ENCODE measurements around the gene CRYBG3.

The CRYBG3 gene

GRCh38 chr3:97839944-97840343 lies 18.1 kb downstream of the CRYBG3 start:
- no peak for DNase-seq

DNA sequence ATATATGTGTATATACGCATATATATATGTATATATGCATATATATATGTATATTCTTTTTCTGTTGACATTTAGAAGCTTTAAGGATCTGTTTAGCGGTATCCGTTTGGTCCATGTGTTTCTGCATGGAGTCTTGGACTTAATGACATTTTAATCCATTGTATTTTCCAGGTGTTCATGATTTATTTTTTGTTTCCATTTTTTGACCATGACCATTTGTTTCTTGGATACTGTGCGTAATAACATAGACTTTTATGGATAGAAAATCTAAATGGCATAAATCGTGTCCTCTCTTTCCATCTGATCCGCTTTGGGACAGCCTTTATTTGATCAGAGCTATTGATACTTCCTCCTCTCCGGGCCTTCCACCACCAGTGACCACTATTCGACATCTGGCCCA lies 19.5 kb downstream of the CRYBG3 start:
- DNase-seq: no peak

- no peak for DNase-seq
Measured at GRCh38 chr3:97841956-97842355, 20.1 kb downstream of the CRYBG3 start.

DNA sequence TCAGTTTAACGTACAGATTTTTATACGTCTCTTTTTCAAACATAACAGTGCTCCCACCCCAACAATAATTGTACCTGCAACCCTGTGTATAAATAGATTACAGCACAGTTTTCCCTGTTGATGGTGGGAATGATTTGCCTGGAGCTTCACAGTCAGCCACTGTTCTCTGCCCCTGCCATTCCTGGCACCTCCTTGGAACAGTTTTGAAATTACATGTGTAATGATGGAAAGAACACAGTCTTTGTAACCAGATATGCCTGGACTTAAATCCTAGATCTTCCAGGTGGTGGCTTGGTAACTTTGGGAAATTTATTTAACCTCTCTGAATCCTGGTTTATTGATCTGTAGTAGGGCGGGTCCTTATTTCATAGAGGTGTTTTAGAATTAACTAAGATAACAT lies 27.0 kb downstream of the CRYBG3 start:
- DNase-seq: no peak

DNA sequence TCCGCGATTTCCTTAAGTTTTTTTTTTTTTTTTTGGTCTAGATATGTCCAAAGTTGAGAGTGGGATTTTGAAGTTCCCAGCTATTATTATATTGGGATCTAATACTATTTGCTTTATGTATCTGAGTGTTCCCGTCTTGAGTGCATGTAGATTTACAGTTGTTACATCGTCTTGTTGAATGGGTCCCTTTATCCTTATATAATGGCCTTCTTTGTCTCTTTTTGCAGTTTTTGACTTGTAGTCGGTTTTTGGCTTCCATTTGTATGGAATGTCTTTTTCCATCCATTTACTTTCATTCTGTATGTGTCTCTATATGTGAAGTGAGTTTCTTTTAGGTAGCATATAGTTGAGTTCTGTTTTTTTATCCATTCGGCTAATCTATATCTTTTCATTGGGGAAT lies 35.6 kb downstream of the CRYBG3 start:
- no peak for DNase-seq

- no peak for DNase-seq
Measured at GRCh38 chr3:97860364-97860763, 38.6 kb downstream of the CRYBG3 start.

DNA sequence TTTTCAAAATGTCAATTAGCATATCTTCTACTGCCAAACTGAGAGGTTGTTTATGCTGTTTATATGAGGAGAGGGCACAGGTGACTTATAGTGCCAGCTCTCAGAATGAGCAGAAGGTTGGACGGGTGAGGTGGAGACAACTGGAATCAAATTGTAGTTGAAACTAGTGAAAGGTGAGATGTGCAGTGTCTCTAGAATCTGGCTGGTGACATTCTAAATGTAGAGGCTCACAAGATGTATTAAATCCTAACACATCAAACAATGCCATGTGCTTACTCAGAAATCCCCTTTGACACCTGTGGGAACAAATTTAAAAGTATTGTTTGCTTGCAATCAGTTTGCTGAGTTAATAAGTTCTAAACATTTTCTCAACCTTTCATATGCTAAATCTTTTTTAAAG lies 40.8 kb downstream of the CRYBG3 start:
- no peak for DNase-seq

GRCh38 chr3:97863031-97863430 lies 41.2 kb downstream of the CRYBG3 start:
- no peak for DNase-seq

GRCh38 chr3:97863775-97864174 lies 42.0 kb downstream of the CRYBG3 start:
- no peak for DNase-seq

DNA sequence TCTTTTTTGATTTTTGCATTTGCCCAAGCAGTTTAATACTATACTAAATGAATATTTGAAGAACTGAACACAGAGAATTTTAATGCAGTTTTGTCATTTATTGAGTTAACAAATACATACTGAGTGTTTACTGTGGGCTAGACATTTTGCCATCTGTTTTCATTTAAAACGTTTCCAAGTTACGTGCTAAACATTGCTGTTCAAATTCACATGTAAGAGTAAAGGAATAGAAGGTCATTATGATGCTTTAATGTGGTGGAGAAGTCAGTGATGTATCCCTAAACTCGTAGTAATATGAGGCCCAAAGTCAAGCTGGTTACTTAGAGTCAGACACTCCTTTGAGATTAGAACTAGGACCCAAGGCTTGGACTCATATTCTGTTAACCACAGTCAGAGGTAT lies 49.4 kb downstream of the CRYBG3 start:
- no peak for DNase-seq

DNA sequence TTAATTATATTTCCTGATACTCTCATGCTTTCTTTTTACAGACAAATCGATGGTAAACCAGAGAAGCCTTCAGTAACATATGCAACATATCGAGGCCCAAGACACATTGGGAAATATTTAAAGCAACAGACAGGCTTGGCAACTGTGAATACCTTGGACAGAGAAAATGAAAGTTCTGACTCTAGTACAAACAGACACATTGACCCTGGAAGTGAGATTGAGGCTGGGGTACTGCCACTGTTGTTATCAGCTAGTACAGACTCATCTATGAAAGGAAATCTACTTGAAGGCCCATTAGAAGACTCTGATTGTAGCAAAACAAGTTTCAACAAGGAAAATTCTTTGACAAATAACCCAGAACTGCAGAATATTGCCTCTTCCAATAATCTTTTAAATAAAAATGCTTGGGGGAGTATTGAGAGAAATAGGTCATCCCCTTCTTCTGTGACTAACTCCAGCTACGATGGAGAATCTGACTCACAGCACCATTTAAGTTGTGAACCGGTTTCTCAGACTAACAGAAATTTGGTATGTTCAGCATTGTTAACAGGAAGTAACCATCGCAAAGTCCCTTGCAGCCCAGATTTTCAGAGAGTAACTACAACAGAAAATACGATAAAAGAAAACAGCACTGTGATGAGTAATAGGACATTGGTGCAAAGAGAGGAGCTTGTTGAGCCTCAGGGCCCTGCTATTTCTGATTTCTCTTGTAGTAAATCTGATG lies 50.2 kb downstream of the CRYBG3 start:
- no peak for DNase-seq

DNA sequence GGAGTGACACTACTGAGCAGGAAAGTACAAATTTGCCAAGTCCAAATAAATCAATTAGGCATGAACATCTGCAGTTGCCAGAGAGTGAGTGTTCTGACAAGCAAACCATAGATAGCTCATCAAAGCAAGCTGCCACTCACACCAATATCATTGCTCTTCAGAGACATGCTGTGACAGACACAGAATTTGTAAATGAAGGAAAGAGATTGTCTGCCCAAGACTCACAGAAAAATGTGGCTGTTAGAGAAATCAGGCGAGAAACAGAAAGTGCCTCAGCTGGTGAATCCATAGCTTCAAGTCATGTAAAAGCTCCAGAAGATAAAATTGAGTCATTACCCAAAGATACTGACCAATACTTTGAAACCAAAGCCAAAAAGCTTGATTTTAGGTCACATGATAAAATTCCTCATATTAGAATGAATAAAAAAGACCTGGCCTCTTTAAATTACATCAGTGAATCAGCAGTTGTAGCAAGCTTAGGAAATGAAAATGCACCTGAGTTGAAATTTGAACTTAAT lies 50.8 kb downstream of the CRYBG3 start:
- DNase-seq: no peak

DNA sequence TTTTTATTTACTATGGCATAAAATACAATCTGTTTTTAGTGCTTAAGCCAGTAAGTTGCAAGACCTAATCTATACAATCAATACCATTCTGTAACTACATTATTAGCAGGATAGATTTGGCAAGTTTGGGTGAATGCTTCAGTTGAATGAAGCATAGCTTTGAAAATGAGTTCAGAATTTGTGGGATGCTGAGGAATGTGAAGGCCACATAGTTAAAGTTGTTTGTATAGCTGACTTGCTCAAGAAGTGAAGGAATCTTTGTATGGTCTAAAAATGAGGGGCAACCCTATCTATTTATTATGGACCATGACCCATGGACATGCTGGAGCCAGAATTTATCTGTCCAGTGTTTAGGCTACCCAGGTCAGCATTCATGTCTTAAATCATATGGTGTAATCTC lies 58.5 kb downstream of the CRYBG3 start:
- no peak for DNase-seq

DNA sequence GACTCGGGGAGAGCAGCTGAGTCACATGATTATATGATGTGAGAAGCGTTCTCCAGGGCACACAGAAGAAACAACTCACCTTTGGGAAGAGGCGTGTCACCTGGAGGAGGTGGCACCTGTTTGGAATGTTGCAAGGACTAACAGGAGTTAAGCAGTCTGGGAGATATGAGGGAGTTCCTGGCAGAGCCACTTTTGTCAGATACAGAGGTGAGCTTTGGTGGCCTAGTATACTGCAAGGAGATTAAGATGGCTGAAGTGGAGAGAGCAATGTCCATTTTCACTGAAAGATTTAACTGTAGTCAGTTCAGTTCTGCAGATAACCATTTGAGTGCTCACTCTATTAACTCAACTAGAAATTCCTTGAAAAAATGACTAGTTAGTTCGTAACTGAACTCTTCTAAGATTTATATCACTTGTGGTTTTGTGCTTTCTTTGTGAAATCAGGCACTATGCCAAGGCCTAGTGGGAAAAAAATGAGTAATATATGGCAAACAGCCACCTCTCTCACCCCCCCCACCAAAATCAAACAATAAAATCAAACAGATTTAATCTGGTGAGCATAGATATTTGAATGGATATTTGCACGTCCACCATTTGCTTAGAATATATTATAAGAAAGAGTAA lies 61.3 kb downstream of the CRYBG3 start:
- no peak for DNase-seq

- no peak for DNase-seq
Measured at GRCh38 chr3:97883736-97884135, 61.9 kb downstream of the CRYBG3 start.

DNA sequence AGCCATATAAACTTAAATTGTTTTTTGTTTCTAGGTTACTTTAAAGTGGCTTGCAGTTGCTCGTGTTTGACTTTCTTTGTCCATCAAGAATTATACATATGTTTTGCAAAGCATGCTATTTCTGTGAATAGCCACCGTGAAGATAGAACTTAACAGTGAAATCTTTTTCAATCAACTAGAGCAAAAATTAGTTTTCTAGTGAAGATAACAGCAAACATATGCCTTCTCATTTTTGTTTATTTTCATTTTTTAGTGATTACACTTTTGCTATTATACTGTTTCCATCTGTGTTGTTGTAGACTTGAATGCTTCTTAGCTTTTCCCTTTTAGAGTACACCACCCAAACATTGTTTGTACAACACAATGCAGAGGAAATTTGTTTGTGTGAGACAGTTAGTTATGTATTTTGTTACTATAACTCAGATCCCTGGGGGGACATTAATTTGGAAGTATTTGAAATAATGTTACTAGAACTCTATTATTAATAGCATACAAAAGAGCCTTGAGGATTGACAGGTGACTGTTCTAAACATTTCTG lies 62.8 kb downstream of the CRYBG3 start:
- DNase-seq: no peak

DNA sequence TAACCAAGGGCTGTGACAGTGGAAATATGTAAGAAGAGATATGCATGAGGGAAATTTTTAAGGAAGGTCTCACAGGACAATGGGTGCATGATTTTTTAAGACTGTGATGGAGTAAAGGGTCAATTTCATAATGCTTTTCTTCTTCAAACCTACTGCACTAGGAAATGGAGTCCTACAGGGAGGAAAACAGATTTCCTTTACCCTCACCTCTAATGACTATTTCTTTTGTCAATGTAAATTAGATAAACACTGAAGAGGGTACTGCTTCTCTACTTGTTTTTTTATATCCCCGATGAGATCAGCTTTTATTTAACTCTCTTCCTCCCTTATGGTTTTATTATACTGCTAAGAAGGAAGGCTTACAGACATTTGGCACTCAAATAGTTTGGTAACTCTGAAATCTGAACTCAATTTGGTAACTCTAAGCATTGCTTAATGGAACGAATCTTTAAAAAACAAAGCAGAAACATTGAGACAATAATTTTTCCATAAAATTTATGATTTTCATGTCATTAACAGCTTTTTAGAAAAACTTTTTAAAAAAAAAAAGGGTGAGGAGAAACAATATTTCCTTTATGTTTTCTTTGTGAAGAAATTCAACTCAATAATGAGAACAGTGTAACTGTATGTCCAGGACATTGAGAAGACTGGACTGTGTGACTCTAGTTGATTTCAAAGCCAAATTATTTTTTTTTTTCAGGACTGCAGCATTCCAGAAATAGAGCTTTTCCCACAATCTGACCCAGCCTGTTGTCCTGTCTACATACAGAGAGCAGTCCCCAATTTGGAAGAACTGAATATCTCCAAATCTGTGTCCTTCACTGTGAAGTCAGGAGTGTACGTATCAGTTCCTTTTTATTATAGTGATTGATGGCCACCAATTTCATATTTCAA lies 64.4 kb downstream of the CRYBG3 start:
- DNase-seq: no peak

- no peak for DNase-seq
Measured at GRCh38 chr3:97889814-97890213, 68.0 kb downstream of the CRYBG3 start.

DNA sequence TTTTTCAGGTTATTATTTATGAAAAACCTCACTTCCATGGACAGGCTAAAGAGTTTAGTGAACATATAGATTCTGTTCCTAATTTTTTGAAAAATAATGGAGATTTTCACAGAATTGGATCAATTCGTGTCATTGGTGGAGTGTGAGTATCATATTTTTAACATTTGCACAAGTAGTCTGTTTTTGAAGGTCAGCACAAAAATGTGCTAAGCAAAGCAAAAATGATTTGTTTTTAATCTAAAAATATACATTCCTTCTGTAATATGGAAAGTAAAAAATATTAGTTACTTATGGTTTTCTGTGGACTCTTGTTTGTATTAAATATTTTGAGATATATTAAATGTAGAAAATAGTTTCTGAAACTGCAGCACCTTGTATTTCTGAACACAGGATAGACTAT lies 71.0 kb downstream of the CRYBG3 start:
- no peak for DNase-seq

DNA sequence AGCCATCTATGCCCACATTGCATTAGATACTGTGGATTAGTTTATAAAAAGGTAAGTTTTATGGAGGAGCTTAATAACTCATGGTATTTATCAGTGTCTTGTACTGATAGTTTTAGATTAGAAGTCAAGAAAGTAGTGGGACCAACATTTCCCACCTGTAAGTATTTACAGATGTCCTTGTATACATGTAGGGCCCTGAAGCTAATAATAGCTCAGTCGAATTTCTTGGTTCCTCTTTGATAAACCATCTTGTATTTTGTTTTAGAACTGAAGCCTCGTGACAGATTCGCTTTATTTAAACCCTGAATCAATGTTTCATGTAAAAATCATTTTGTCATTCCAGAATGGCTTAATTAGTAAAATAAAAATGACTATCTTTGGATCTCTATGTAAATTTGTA lies 73.4 kb downstream of the CRYBG3 start:
- DNase-seq: no peak

GRCh38 chr3:97896129-97896528 lies 74.3 kb downstream of the CRYBG3 start:
- DNase-seq: no peak

DNA sequence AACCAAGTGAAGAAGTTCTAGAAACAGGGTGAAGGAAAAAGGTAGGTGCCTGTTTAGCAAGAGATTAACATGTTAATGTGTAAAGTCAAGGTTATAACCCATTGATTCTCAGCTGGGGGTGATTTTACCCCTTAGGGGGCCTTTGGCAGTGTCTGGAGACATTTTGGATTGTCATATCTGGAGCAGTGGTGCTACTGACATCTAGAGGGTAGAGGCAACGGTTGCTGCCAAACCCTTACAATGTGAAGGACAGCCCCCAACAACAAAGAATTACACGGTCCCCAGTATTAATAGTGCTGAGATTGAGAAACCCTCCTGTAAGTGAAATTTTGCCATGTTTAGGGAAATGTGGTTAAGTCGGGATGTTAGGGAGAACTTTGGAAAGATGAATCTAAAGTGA lies 74.7 kb downstream of the CRYBG3 start:
- DNase-seq: no peak

- DNase-seq: no peak
Measured at GRCh38 chr3:97899331-97899730, 77.5 kb downstream of the CRYBG3 start.
